ENCODE results near the gene KIF24. TPM values are rescaled to one million over a fixed set of nuclear protein-coding genes. Genes with fewer than 3 reads are reported as not detected.

KIF24 gene
- total and polyA plus RNA-seq, 2 of the 4 experiments (the other 2 are of a cell fraction): 1.4 to 3.0 TPM

- in situ Hi-C loops (cut with MboI; ENCODE audit: low sequenced_read_pairs) (no loop called here), intact Hi-C loops (cut with micrococcal nuclease) (loop anchor here (5.0 kb wide), 1 partner anchor 448 kb away; no protein-coding TSS in a partner anchor), dilution Hi-C loops (cut with HindIII; ENCODE audit: low sequenced_read_pairs, unreplicated experiment) (no loop called here)
- H3K4me2 ChIP-seq (ENCODE audit: low read depth, low read length): no peak overlapping the region
- ChIA-PET POLR2A (ENCODE audit: unreplicated experiment) (no interaction called here), CTCF (no interaction called here)
- ATAC-seq (ENCODE audit: low read depth) (no peak), DNase-seq (no peak)
- H2AFZ ChIP-seq (replicated peaks; ENCODE audit: low read length, poor library complexity): no peak overlapping the region
- peaks cover 3% of the 10 kb centered on the region; the same call in 1 of the 2 replicates for H3K36me3 ChIP-seq (ENCODE audit: control insufficient read depth, insufficient read depth, low read length)
- peaks cover 2% of the 10 kb centered on the region; the same call in 1 of the 2 replicates for H3K4me1 ChIP-seq (ENCODE audit: control insufficient read depth, insufficient read depth, low read length)
- no peaks in the 10 kb centered on the region; the same call in 1 of the 2 replicates for H4K20me1 ChIP-seq (ENCODE audit: insufficient read depth, low read length)
- no peak overlapping the region for H3K4me3 ChIP-seq (ENCODE audit: insufficient read depth, low read depth, low read length)
- H3K9me3 ChIP-seq (ENCODE audit: control insufficient read depth, insufficient read depth, low read length): peaks cover 12% of the 10 kb centered on the region; the same call in 1 of the 2 replicates
- H4K8ac ChIP-seq (ENCODE audit: low read depth in 2 of 2, low read length in 2 of 2): no peak overlapping the region
- H2BK120ac ChIP-seq (ENCODE audit: low read depth, low read length): no peak overlapping the region
- no peak overlapping the region for H3K9ac ChIP-seq (ENCODE audit: low read depth, low read length)
- no peaks in the 10 kb centered on the region for H3K79me1 ChIP-seq (ENCODE audit: low read depth in 1 of 2, low read length in 2 of 2)
- no peak overlapping the region for H2BK20ac ChIP-seq (ENCODE audit: low read depth, low read length)
- H3K18ac ChIP-seq (ENCODE audit: low read depth, low read length): no peak overlapping the region
- no peak overlapping the region for H4K91ac ChIP-seq (ENCODE audit: insufficient read depth, low read depth, low read length)
- BruUV-seq (replicated peaks): no TSS peak
- no peak overlapping the region for H2BK15ac ChIP-seq (ENCODE audit: low read depth, low read length)
- no peak for TF ChIP-seq USF2 (IDR thresholded peaks at IDR 0.05; ENCODE audit: low read depth, low read length)
- TF ChIP-seq CHD1 (IDR thresholded peaks at IDR 0.05; ENCODE audit: low read depth, low read length): no peak
- TF ChIP-seq MAZ (IDR thresholded peaks at IDR 0.05; ENCODE audit: borderline replicate concordance, low read depth, low read length): no peak
- no peak for TF ChIP-seq RAD21 (IDR thresholded peaks at IDR 0.05; ENCODE audit: low read length)
- no peak for TF ChIP-seq BHLHE40 (IDR thresholded peaks at IDR 0.05; ENCODE audit: low read depth, low read length)
- TF ChIP-seq ELK1 (IDR thresholded peaks at IDR 0.05; ENCODE audit: borderline replicate concordance, low read depth, low read length): no peak
- TF ChIP-seq MXI1 (IDR thresholded peaks at IDR 0.05; ENCODE audit: borderline replicate concordance, low read depth, low read length): no peak
- TF ChIP-seq NFE2L2 (IDR thresholded peaks at IDR 0.05; ENCODE audit: low read depth, low read length): no peak
- no peak for TF ChIP-seq RFX5 (IDR thresholded peaks at IDR 0.05; ENCODE audit: low read depth, low read length)
- TF ChIP-seq POLR2A (IDR thresholded peaks at IDR 0.05; ENCODE audit: low read depth, low read length): no peak
- no peak for TF ChIP-seq MAFK (IDR thresholded peaks at IDR 0.05; ENCODE audit: low read depth, low read length)
- TF ChIP-seq FOS (IDR thresholded peaks at IDR 0.05; ENCODE audit: low read depth, low read length): no peak
- TF ChIP-seq CTCF (conservative IDR thresholded peaks at IDR 0.05; ENCODE audit: low read depth, low read length): no peak
- no peak overlapping the region for H2BK5ac ChIP-seq (ENCODE audit: low read depth, low read length, poor library complexity, severe bottlenecking)
- no peak overlapping the region for H3K56ac ChIP-seq (ENCODE audit: extremely low read depth, insufficient read depth, low read length)
- H3K27me3 ChIP-seq (ENCODE audit: control insufficient read depth, insufficient read depth, low read length): peaks cover 26% of the 10 kb centered on the region; the same call in 1 of the 2 replicates
- no peak overlapping the region for H3K4ac ChIP-seq (ENCODE audit: low read depth, low read length)
- WGBS, 2 experiments (ENCODE audit: extremely low coverage in 2 of 2, insufficient read length in 1 of 2): 27% methylated on average over 2 of the region's 5 CpGs; no CpG with 5 or more reads in 1 of the 2 experiments
- no peak overlapping the region for H3K14ac ChIP-seq (replicated peaks; ENCODE audit: low read depth, low read length)
- H4K5ac ChIP-seq (ENCODE audit: low read depth, low read length): no peak overlapping the region
- no peak overlapping the region for H3K27ac ChIP-seq (ENCODE audit: insufficient read depth, low read length)
- H2AK5ac ChIP-seq (ENCODE audit: low read depth, low read length): no peak overlapping the region
- H3K9me1 ChIP-seq (ENCODE audit: insufficient read depth, low read length): peaks cover 8% of the 10 kb centered on the region; the same call in 1 of the 2 replicates
- no peak overlapping the region for H2AK9ac ChIP-seq (replicated peaks; ENCODE audit: low read depth, low read length, poor library complexity)
- 0 out of 2 replicates have a peak overlapping the region, but pooled peaks have one; percentile 12 for H3K23ac ChIP-seq (ENCODE audit: low read depth, low read length)
Measured at GRCh38 chr9:34374905-34375552, 46.0 kb upstream of the KIF24 start.
